Mucosa of stomach (tissue), 1 donor: ENCODE data around the gene MRPL49.

Experiments
- H3K27me3 ChIP-seq: one replicate; pipeline ENCODE4 v1.7.0; 2013; ENCODE audit warnings: mild to moderate bottlenecking, low read length; ENCODE audit not compliant: control insufficient read depth, insufficient read depth
- H3K36me3 ChIP-seq: one replicate; pipeline ENCODE4 v1.7.0; 2013; ENCODE audit warnings: low read length; ENCODE audit not compliant: control insufficient read depth, insufficient read depth
- H3K4me1 ChIP-seq: one replicate; pipeline ENCODE4 v1.7.0; 2013; ENCODE audit warnings: mild to moderate bottlenecking, low read length; ENCODE audit not compliant: control insufficient read depth, insufficient read depth
- H3K4me3 ChIP-seq: one replicate; pipeline ENCODE4 v1.7.0; 2013; ENCODE audit warnings: low read length
- H3K9ac ChIP-seq: one replicate; pipeline ENCODE4 v1.7.0; 2013; ENCODE audit warnings: mild to moderate bottlenecking, low read length, moderate library complexity
- H3K9me3 ChIP-seq: one replicate; pipeline ENCODE4 v1.7.0; 2013; ENCODE audit warnings: mild to moderate bottlenecking, low read length, moderate library complexity; ENCODE audit not compliant: control insufficient read depth
- donor health status: Pancreatic carcinoma.

Gene MRPL49

GRCh38 chr11:65126624-65127274 is 4.6 kb downstream of the MRPL49 start:
- Histone ChIP-seq H3K9ac (no peak overlapping the region), H3K4me3 (no peak overlapping the region), H3K36me3 (peaks cover 33% of the 10 kb centered on the region), H3K9me3 (no peaks in the 10 kb centered on the region), H3K4me1 (peaks cover under 1% of the 10 kb centered on the region), H3K27me3 (no peaks in the 10 kb centered on the region)

DNA sequence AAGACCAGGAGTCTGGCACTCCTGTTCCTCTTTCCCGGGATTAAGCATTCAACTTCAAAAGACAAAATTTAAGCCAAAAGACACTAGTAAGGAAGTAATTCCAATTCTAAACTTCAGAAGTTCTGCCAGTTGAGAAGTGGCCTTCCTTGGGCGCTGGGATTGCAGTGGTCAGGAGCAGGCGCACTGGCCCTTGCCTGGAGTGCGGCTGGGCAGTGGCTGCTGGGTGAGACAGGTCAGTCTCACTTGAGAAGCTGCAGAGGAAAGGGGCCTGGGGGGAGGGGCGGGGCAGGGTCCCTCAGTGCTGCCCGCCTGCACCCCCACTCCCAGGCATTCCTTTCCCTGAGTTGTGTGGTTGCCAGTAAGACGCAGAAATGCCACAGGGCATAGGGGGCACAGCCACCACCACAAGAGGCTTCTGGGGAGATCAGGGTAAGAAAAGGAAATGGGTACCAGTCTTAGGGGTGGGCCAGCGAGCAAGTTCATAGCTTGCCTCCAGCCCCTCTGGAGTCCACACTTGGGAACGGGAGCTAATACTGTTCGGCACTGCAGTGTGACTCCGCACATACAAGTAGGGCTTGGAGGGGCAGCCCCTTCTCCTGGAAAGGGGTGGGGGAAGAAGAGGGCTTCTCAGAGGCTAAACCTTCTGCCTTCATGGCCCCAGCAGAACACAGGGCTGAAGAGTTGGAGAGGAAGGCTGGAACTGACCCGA is 5.5 kb downstream of the MRPL49 start:
- Histone ChIP-seq H3K4me3 (no peak overlapping the region), H3K9ac (no peak overlapping the region), H3K36me3 (peaks cover 42% of the 10 kb centered on the region), H3K9me3 (no peaks in the 10 kb centered on the region), H3K27me3 (no peaks in the 10 kb centered on the region), H3K4me1 (peaks cover 8% of the 10 kb centered on the region)

DNA sequence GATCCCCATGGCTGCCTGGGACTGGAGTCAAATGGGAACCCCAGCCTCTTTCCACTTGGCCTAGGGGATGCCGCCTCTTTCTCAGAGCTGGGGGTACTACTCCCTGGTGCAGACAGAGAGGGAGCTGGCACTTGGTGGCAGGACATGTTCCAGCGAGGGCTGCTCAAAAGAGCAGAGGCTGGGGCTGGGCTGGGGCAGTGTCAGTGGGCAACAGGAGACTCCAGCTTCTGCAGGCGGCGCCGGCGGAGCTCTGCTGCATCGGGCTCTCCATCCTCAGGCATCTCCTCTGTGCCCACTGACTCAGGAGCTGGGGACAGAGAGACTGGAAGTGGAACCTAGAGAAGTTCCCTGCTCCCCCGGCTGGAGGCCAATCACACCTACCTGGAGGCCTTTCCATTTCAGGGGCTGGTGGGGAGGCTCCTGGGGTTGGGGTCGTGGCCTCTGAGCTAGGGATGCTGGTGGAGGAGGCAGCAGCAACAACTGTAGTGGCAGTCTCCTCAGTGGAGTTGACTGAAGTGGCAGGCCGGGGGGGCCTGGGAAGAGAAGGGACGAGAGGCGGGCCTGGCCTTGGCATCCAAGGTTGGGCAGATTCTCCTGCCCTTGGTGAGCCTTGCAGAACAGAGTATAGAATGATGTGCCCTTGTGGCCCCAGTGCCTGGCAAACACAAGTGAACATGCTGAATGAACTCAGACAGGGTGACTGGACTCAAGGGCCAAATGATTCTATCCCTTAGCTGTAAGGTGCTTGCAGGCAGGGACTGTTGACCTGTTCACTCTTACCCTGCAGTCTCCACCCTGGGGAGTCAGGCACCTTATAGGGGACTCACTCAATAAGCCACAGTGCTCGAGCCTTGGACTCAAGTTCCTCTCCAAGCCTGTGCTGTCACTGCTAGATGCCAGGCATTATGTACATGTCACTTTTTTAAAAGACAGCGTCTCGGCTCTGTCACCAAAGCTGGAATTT is 6.3 kb downstream of the MRPL49 start:
- Histone ChIP-seq H3K36me3 (peaks cover 43% of the 10 kb centered on the region), H3K4me3 (no peak overlapping the region), H3K9me3 (no peaks in the 10 kb centered on the region), H3K27me3 (no peaks in the 10 kb centered on the region), H3K4me1 (peaks cover 16% of the 10 kb centered on the region), H3K9ac (no peak overlapping the region)

DNA sequence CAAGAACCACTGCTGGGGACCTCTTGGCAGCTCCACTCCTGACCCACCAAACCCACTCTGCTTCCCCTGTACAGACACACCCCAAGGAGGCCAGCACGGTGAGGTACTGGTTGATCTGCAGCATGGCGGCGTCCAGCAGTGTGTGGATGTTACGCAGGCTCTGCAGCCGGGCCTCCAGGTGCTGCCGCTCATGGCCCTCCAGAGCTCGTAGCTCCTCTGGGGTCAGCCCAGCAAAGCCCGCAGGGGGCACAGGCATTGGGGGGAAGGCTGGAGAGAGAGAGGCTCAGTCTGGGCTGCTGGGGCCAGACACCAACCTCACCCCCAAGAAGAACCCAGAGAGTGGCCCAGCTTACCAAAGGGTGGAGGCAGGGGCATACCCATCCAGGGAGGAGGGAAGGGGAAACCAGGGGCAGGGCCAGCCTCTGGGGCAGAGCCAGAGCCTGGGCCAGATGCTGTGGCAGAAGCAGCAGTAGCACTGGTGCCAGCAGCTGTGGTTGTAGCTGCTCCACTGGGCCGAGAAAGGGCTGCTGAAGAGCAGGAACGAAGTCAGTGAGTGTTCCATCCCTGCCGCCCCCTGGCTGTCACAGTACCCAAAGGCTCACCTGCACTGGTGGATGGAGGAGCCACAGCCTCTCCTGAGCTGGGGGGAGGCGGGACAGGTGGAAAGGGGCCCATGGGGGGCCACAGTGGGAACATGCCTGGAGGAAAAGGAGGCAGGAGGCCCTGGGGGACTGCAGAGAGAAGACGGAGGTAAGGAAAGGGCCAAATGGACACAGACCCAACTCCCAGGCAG is 7.7 kb downstream of the MRPL49 start:
- H3K9me3 ChIP-seq: no peaks in the 10 kb centered on the region
- H3K4me3 ChIP-seq: no peak overlapping the region
- H3K27me3 ChIP-seq: no peaks in the 10 kb centered on the region
- peaks cover 19% of the 10 kb centered on the region for H3K4me1 ChIP-seq
- H3K9ac ChIP-seq: no peak overlapping the region
- H3K36me3 ChIP-seq: peaks cover 43% of the 10 kb centered on the region

- H3K9me3 ChIP-seq: no peaks in the 10 kb centered on the region
- peaks cover 43% of the 10 kb centered on the region for H3K36me3 ChIP-seq
- no peaks in the 10 kb centered on the region for H3K27me3 ChIP-seq
- peaks cover 26% of the 10 kb centered on the region for H3K4me1 ChIP-seq
- H3K9ac ChIP-seq: no peak overlapping the region
- H3K4me3 ChIP-seq: no peak overlapping the region
Measured at GRCh38 chr11:65130631-65131416, 8.7 kb downstream of the MRPL49 start.

GRCh38 chr11:65131417-65131776 is 9.3 kb downstream of the MRPL49 start:
- Histone ChIP-seq H3K9ac (no peak overlapping the region), H3K4me1 (peaks cover 31% of the 10 kb centered on the region), H3K9me3 (no peaks in the 10 kb centered on the region), H3K36me3 (peaks cover 43% of the 10 kb centered on the region), H3K27me3 (no peaks in the 10 kb centered on the region), H3K4me3 (no peak overlapping the region)

GRCh38 chr11:65131895-65132237 is 9.7 kb downstream of the MRPL49 start:
- peaks cover 39% of the 10 kb centered on the region for H3K36me3 ChIP-seq
- H3K27me3 ChIP-seq: no peaks in the 10 kb centered on the region
- no peaks in the 10 kb centered on the region for H3K9me3 ChIP-seq
- no peak overlapping the region for H3K4me3 ChIP-seq
- peaks cover 31% of the 10 kb centered on the region for H3K4me1 ChIP-seq
- no peak overlapping the region for H3K9ac ChIP-seq

DNA sequence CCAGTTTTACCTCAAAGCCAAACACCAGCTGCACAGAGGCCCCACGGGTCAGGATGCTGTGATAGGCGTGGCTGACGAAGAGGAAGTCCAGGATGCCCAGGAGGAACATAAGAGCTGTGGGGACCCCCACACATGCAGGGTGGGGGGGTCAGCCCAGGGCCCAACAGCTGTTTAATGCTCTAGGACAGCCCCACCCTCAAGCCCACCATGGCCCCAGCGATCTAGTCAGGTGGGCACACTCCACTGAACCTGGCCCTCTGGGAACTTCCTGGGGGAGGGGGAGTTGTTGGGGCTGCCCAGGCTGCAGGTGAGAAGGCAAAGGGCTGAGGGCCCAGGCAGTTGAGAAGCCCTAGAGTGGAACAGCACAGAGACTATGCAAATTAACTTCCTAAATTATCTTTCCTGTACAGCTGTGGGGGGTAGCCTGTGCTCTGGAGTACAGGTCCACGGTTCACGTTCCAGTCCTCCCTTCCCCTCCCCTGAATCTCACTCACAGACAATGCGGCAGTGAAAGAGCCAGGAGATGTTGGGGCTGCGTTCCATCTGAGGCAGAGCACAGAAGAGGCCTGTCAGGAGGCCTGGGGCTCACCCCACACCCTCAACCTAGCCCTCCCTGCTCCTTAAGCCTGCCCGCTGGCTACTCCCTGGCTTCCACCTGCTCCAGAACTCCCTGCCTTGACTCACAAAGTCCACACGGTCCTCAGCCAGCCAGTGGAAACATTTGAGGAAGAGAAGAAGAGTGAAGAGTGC is 10.3 kb downstream of the MRPL49 start:
- peaks cover 31% of the 10 kb centered on the region for H3K4me1 ChIP-seq
- peak overlapping the region; percentile 93 for H3K4me3 ChIP-seq
- peak overlapping the region; percentile 99 for H3K9ac ChIP-seq
- peaks cover 39% of the 10 kb centered on the region for H3K36me3 ChIP-seq
- H3K27me3 ChIP-seq: no peaks in the 10 kb centered on the region
- no peaks in the 10 kb centered on the region for H3K9me3 ChIP-seq

DNA sequence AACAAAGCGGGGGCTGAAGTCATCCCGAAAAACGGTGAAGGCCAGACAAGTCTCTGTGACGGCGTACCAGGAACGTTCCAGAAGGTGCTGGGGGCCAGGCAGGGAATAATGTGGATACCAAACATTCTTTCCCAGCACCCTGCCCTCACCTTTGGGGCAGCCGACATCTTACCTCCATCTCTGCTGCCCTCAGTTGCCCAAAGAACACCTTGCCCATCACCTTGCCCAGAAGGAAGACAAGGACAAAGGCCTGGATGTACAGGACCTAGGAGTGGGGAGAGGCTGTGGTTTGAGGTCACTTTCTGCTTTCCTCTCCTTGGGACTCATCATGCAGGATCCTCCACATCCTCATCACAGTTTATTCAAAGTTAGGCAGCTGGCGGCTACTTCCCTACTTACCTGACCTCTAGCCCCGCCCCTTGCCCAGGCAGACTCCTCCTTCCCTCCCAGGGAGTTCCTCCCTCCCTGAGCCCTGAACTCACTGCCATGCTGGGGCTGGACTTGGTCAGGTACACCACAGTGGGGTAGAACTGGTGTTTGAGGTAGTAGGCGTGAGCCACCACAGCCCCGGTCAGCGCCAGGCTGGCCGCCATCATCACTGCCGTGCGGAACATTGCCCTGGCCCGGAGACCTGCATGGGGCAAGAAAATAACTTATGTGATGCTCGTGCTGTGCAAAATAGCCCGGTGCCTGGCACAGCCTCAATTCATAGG is 11.0 kb downstream of the MRPL49 start:
- H3K4me1 ChIP-seq: peaks cover 31% of the 10 kb centered on the region
- no peaks in the 10 kb centered on the region for H3K9me3 ChIP-seq
- H3K27me3 ChIP-seq: no peaks in the 10 kb centered on the region
- peak overlapping the region; percentile 99 for H3K9ac ChIP-seq
- H3K36me3 ChIP-seq: peaks cover 39% of the 10 kb centered on the region
- peak overlapping the region; percentile 93 for H3K4me3 ChIP-seq

DNA sequence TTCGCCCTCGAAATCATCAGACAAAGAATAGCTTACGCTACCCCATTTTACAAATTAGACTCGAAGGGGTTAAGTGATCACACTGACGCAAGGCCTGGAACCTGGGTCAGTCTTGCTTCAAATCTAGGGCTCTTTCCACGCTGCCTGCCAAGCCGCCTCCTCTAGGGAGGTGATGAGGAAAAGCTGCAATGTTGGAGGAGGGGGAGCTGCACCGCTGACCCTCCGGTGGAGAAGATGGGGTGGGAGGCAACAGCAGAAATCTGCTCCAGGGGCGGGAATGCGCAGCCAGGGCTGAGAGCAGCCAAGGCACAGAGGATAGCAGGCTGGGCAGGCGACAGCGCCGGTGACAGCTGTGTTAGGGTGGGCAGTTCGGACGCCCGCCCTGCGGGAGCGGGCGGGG is 11.6 kb downstream of the MRPL49 start:
- peak overlapping the region; percentile 93 for H3K4me3 ChIP-seq
- peak overlapping the region; percentile 99 for H3K9ac ChIP-seq
- peaks cover 38% of the 10 kb centered on the region for H3K36me3 ChIP-seq
- H3K4me1 ChIP-seq: peaks cover 31% of the 10 kb centered on the region
- no peaks in the 10 kb centered on the region for H3K9me3 ChIP-seq
- no peaks in the 10 kb centered on the region for H3K27me3 ChIP-seq
